Fibroblast of lung (primary cell): Measurements from ENCODE around the gene ITPR2.

Experiments used
- EZH2 ChIP-seq: IDR thresholded peaks from 2 replicates; pipeline ENCODE4 v1.5.1; 2012; ENCODE audit warnings: low read length, control low read depth, mild to moderate bottlenecking; ENCODE audit errors: missing control alignments
- TF ChIP-seq, protein P1 (sequence below), 2 donors: IDR thresholded peaks in 1 of 2; conservative IDR thresholded peaks in 1 of 2; 1 replicate in 1 of 2; 2 replicates in 1 of 2; pipeline ENCODE4 v1.5.1; 2011 to 2012; ENCODE audit warnings: low read length in 2 of 2, control low read depth in 1 of 2, inconsistent platforms in 1 of 2, low read depth in 1 of 2, mild to moderate bottlenecking in 1 of 2

DNA sequence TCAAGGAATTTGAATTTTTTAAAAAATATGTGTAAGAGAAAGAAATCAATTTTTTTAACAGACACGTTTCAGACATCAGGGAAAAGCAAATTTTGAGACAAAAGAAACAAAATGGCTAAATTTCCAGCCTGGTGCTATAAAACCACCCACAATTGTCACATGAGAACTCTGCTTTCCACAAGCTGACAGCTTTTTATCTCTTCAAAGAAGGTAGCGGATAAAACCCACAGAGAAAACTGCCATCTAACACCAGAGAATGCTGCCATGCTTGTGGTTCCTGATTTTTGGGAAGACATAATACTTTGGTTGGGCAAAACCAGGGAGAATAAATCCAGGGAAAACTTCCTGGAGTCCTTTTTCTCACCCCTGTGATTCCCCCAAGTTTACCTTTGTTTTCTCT lies 10.3 kb upstream of the ITPR2 start:
- TF ChIP-seq, protein P1, sequence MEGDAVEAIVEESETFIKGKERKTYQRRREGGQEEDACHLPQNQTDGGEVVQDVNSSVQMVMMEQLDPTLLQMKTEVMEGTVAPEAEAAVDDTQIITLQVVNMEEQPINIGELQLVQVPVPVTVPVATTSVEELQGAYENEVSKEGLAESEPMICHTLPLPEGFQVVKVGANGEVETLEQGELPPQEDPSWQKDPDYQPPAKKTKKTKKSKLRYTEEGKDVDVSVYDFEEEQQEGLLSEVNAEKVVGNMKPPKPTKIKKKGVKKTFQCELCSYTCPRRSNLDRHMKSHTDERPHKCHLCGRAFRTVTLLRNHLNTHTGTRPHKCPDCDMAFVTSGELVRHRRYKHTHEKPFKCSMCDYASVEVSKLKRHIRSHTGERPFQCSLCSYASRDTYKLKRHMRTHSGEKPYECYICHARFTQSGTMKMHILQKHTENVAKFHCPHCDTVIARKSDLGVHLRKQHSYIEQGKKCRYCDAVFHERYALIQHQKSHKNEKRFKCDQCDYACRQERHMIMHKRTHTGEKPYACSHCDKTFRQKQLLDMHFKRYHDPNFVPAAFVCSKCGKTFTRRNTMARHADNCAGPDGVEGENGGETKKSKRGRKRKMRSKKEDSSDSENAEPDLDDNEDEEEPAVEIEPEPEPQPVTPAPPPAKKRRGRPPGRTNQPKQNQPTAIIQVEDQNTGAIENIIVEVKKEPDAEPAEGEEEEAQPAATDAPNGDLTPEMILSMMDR (conservative IDR thresholded peaks at IDR 0.05 in 1 of 2, IDR thresholded peaks at IDR 0.05 in 1 of 2; ENCODE audit: low read depth in 1 of 2, low read length in 2 of 2) = no peak
- TF ChIP-seq EZH2 = no peak
